Smooth muscle cell (in vitro differentiated cells): ENCODE results near the gene TMPRSS11E. TPM values are rescaled to one million over a fixed set of nuclear protein-coding genes. Genes with fewer than 3 reads are reported as not detected.

Experiments
- DNase-seq: peaks from one replicate; lab custom pipeline; 2025; ENCODE audit not compliant: unreplicated experiment; lab: John Stamatoyannopoulos, UW
- H2AFZ ChIP-seq: fragments of 200-600 bp; sonication (generic); 2 replicates; pipeline ENCODE4 v1.6.0; 2016; ENCODE audit warnings: antibody characterized with exemption, low read depth, mild to moderate bottlenecking
- H3F3A ChIP-seq: fragments of 200-600 bp; sonication (generic); 2 replicates; pipeline ENCODE4 v1.6.0; 2017; ENCODE audit warnings: antibody characterized with exemption, low read depth
- H3K27ac ChIP-seq: fragments of 200-600 bp; sonication (generic); 2 replicates; pipeline ENCODE4 v1.5.1; 2016; ENCODE audit warnings: low read depth, mild to moderate bottlenecking
- H3K27me3 ChIP-seq: fragments of 200-600 bp; sonication (generic); 2 replicates; pipeline ENCODE4 v1.6.1; 2016; ENCODE audit warnings: low read depth, mild to moderate bottlenecking
- H3K36me3 ChIP-seq: fragments of 200-600 bp; sonication (generic); 2 replicates; pipeline ENCODE4 v1.5.1; 2016; ENCODE audit warnings: low read depth
- H3K4me1 ChIP-seq: fragments of 200-600 bp; sonication (generic); 2 replicates; pipeline ENCODE4 v1.5.1; 2016; ENCODE audit warnings: low read depth
- H3K4me2 ChIP-seq: fragments of 200-600 bp; sonication (generic); 2 replicates; pipeline ENCODE4 v1.6.0; 2016; ENCODE audit warnings: mild to moderate bottlenecking
- H3K4me3 ChIP-seq: fragments of 200-600 bp; sonication (generic); 2 replicates; pipeline ENCODE4 v1.5.1; 2016; ENCODE audit warnings: mild to moderate bottlenecking
- H3K79me2 ChIP-seq: fragments of 200-600 bp; sonication (generic); 2 replicates; pipeline ENCODE4 v1.6.0; 2016; ENCODE audit warnings: low read depth, mild to moderate bottlenecking
- H3K9ac ChIP-seq: fragments of 200-600 bp; sonication (generic); 2 replicates; pipeline ENCODE4 v1.6.0; 2016; ENCODE audit warnings: low read depth
- H3K9me3 ChIP-seq: fragments of 200-600 bp; sonication (generic); replicated peaks from 2 replicates; pipeline ENCODE4 v1.5.1; 2016; ENCODE audit warnings: low read depth
- H4K20me1 ChIP-seq: fragments of 200-600 bp; sonication (generic); 2 replicates; pipeline ENCODE4 v1.6.0; 2016; ENCODE audit warnings: low read depth
- CTCF ChIP-seq: fragments of 200-600 bp; sonication (generic); IDR thresholded peaks from 2 replicates; pipeline ENCODE4 v1.5.1; 2017; ENCODE audit warnings: borderline replicate concordance, mild to moderate bottlenecking, antibody characterized with exemption; ENCODE audit not compliant: insufficient read depth, poor library complexity, severe bottlenecking
- WGBS: methylation state at CpG from one replicate; pipeline ENCODE4 v1.1.7; 2016; ENCODE audit warnings: low lambda C conversion rate; 5-methylcytosine and 5-hydroxymethylcytosine counted together
- polyA plus RNA-seq: library from polyadenylated mRNA; unstranded; fragments of >200 nt; fragmentation: Nextera tagmentation; extraction: Ambion mirVana; gene quantifications from 2 replicates; pipeline ENCODE4 v1.2.1, GENCODE V29; 2016
- total RNA-seq: library from RNA; depleted of rRNA; stranded (reverse); fragments of >200 nt; gene quantifications from 2 replicates; pipeline ENCODE4 v1.2.3, GENCODE V29; 2014

TMPRSS11E gene
- total and polyA plus RNA-seq, 2 experiments from 2014 or later: 1.0 to 14.7 TPM

- Histone ChIP-seq H3K79me2 (no peaks in the 10 kb centered on the region), H3K4me1 (no peaks in the 10 kb centered on the region), H3K4me2 (no peak overlapping the region), H3K4me3 (no peak overlapping the region), H3K27ac (no peak overlapping the region), H3F3A (no peaks in the 10 kb centered on the region), H3K36me3 (no peaks in the 10 kb centered on the region), H2AFZ (no peak overlapping the region), H3K9ac (no peak overlapping the region), H3K9me3 (no peaks in the 10 kb centered on the region), H3K27me3 (no peaks in the 10 kb centered on the region), H4K20me1 (no peaks in the 10 kb centered on the region)
- no peak for TF ChIP-seq CTCF
- DNase-seq: no peak
Measured at GRCh38 chr4:68469482-68469881, 22.2 kb downstream of the TMPRSS11E start.

GRCh38 chr4:68476191-68476590 is 28.9 kb downstream of the TMPRSS11E start:
- H3K27ac ChIP-seq: no peak overlapping the region
- no peaks in the 10 kb centered on the region for H3K36me3 ChIP-seq
- WGBS: 65% methylated on average over 5 of the region's 5 CpGs
- H4K20me1 ChIP-seq: no peaks in the 10 kb centered on the region
- no peak overlapping the region for H2AFZ ChIP-seq
- no peak overlapping the region for H3K4me3 ChIP-seq
- no peaks in the 10 kb centered on the region for H3F3A ChIP-seq
- H3K9me3 ChIP-seq: no peaks in the 10 kb centered on the region
- H3K9ac ChIP-seq: no peak overlapping the region
- no peak overlapping the region for H3K4me2 ChIP-seq
- no peaks in the 10 kb centered on the region for H3K4me1 ChIP-seq
- no peaks in the 10 kb centered on the region for H3K27me3 ChIP-seq
- H3K79me2 ChIP-seq: no peaks in the 10 kb centered on the region
- TF ChIP-seq CTCF: no peak
- no peak for DNase-seq

GRCh38 chr4:68489338-68489737 is 42.1 kb downstream of the TMPRSS11E start:
- no peak overlapping the region for H3K4me3 ChIP-seq
- 97% methylated on average over 4 of the region's 5 CpGs for WGBS
- no peak overlapping the region for H3K9ac ChIP-seq

More at GRCh38 chr4:68489338-68489737, 42.1 kb downstream of the TMPRSS11E start:
- H3K36me3 ChIP-seq: no peaks in the 10 kb centered on the region
- H3K4me1 ChIP-seq: no peaks in the 10 kb centered on the region
- no peaks in the 10 kb centered on the region for H3K9me3 ChIP-seq
- no peak overlapping the region for H3K4me2 ChIP-seq
- no peak overlapping the region for H3K27ac ChIP-seq
- no peak overlapping the region for H2AFZ ChIP-seq
- no peak for TF ChIP-seq CTCF
- H4K20me1 ChIP-seq: no peaks in the 10 kb centered on the region
- no peaks in the 10 kb centered on the region for H3K27me3 ChIP-seq
- H3F3A ChIP-seq: no peaks in the 10 kb centered on the region
- no peak for DNase-seq
- H3K79me2 ChIP-seq: no peaks in the 10 kb centered on the region
